Measurements from ENCODE around the gene JADE1.

Gene JADE1

GRCh38 chr4:128821151-128821550 lies 11.7 kb downstream of the JADE1 start:
- Histone ChIP-seq H3K9me3 (ENCODE audit: severe bottlenecking) (no peaks in the 10 kb centered on the region), H3K36me3 (ENCODE audit: low read depth) (peaks cover 13% of the 10 kb centered on the region), H3K4me3 (ENCODE audit: severe bottlenecking) (no peak overlapping the region), H3K27me3 (ENCODE audit: insufficient read depth, poor library complexity, severe bottlenecking) (no peaks in the 10 kb centered on the region), H3K4me1 (ENCODE audit: insufficient read depth, poor library complexity, severe bottlenecking) (peaks cover 32% of the 10 kb centered on the region), H3K27ac (ENCODE audit: poor library complexity, severe bottlenecking) (peak overlapping the region; percentile 76)
- TF ChIP-seq CTCF (IDR thresholded peaks at IDR 0.05; ENCODE audit: poor library complexity, severe bottlenecking), result no peak
- DNase-seq (ENCODE audit: low spot score) (no peak), ATAC-seq (ENCODE audit: low read depth) (no peak)

GRCh38 chr4:128823025-128823661 lies 13.6 kb downstream of the JADE1 start:
- H3K27me3 ChIP-seq (ENCODE audit: insufficient read depth, poor library complexity, severe bottlenecking), result no peaks in the 10 kb centered on the region
- no peak overlapping the region for H3K4me3 ChIP-seq (ENCODE audit: severe bottlenecking)
- no peaks in the 10 kb centered on the region for H3K9me3 ChIP-seq (ENCODE audit: severe bottlenecking)
- peaks cover 3% of the 10 kb centered on the region; the same call in 1 of the 2 replicates for H3K36me3 ChIP-seq (ENCODE audit: low read depth)
- H3K27ac ChIP-seq (ENCODE audit: poor library complexity, severe bottlenecking), result peak overlapping the region; percentile 76
- no peak for DNase-seq (ENCODE audit: low spot score)
- peak; percentile 89 for ATAC-seq (ENCODE audit: low read depth)
- no peak for TF ChIP-seq CTCF (IDR thresholded peaks at IDR 0.05; ENCODE audit: poor library complexity, severe bottlenecking)
- peaks cover 32% of the 10 kb centered on the region for H3K4me1 ChIP-seq (ENCODE audit: insufficient read depth, poor library complexity, severe bottlenecking)

GRCh38 chr4:128825226-128825625 lies 15.7 kb downstream of the JADE1 start:
- H3K9me3 ChIP-seq (ENCODE audit: severe bottlenecking), result no peaks in the 10 kb centered on the region
- TF ChIP-seq CTCF (IDR thresholded peaks at IDR 0.05; ENCODE audit: poor library complexity, severe bottlenecking), result no peak
- peak overlapping the region; percentile 76 for H3K27ac ChIP-seq (ENCODE audit: poor library complexity, severe bottlenecking)
- ATAC-seq (ENCODE audit: low read depth) (peak; percentile 65), DNase-seq (ENCODE audit: low spot score) (peak; percentile 69)
- H3K36me3 ChIP-seq (ENCODE audit: low read depth), result peaks cover 8% of the 10 kb centered on the region
- H3K4me1 ChIP-seq (ENCODE audit: insufficient read depth, poor library complexity, severe bottlenecking), result peaks cover 32% of the 10 kb centered on the region
- no peak overlapping the region for H3K4me3 ChIP-seq (ENCODE audit: severe bottlenecking)
- no peaks in the 10 kb centered on the region for H3K27me3 ChIP-seq (ENCODE audit: insufficient read depth, poor library complexity, severe bottlenecking)

GRCh38 chr4:128827296-128827695 lies 17.8 kb downstream of the JADE1 start:
- H3K4me3 ChIP-seq (ENCODE audit: severe bottlenecking), result no peak overlapping the region
- H3K9me3 ChIP-seq (ENCODE audit: severe bottlenecking), result no peaks in the 10 kb centered on the region
- no peak for DNase-seq (ENCODE audit: low spot score)
- no peaks in the 10 kb centered on the region for H3K27me3 ChIP-seq (ENCODE audit: insufficient read depth, poor library complexity, severe bottlenecking)
- H3K4me1 ChIP-seq (ENCODE audit: insufficient read depth, poor library complexity, severe bottlenecking), result peaks cover 32% of the 10 kb centered on the region
- no peak for TF ChIP-seq CTCF (IDR thresholded peaks at IDR 0.05; ENCODE audit: poor library complexity, severe bottlenecking)
- peaks cover 15% of the 10 kb centered on the region for H3K36me3 ChIP-seq (ENCODE audit: low read depth)
- no peak overlapping the region for H3K27ac ChIP-seq (ENCODE audit: poor library complexity, severe bottlenecking)
- ATAC-seq (ENCODE audit: low read depth), result no peak

- DNase-seq (ENCODE audit: low spot score) (no peak), ATAC-seq (ENCODE audit: low read depth) (no peak)
- Histone ChIP-seq H3K9me3 (ENCODE audit: severe bottlenecking) (no peaks in the 10 kb centered on the region), H3K27me3 (ENCODE audit: insufficient read depth, poor library complexity, severe bottlenecking) (no peaks in the 10 kb centered on the region), H3K36me3 (ENCODE audit: low read depth) (peaks cover 19% of the 10 kb centered on the region), H3K4me3 (ENCODE audit: severe bottlenecking) (no peak overlapping the region), H3K4me1 (ENCODE audit: insufficient read depth, poor library complexity, severe bottlenecking) (no peaks in the 10 kb centered on the region), H3K27ac (ENCODE audit: poor library complexity, severe bottlenecking) (no peak overlapping the region)
- no peak for TF ChIP-seq CTCF (IDR thresholded peaks at IDR 0.05; ENCODE audit: poor library complexity, severe bottlenecking)
Observed at GRCh38 chr4:128830906-128831503, 21.5 kb downstream of the JADE1 start.

Data from RWPE2 (cell line).